Astrocyte (in vitro differentiated cells and primary cell): ENCODE data around the gene PLPP4. TPM values are rescaled to one million over a fixed set of nuclear protein-coding genes. Genes with fewer than 3 reads are reported as not detected.

Experiments
- DNase-seq: peaks from one replicate; pipeline ENCODE4 v3.0.0-alpha.2; 2010; ENCODE audit warnings: low read depth
- FAIRE-seq: peaks from 2 replicates; lab custom pipeline; 2011; peaks lifted over from hg19 to GRCh38; lab: Jason Lieb, UNC
- H2AFZ ChIP-seq: 2 replicates; pipeline ENCODE4 v1.6.0; 2012; ENCODE audit warnings: low read depth, low read length, inconsistent platforms
- H3K27ac ChIP-seq: 2 replicates; pipeline ENCODE4 v1.5.1; 2011; ENCODE audit warnings: low read depth, low read length, inconsistent platforms
- H3K27me3 ChIP-seq: 2 replicates; pipeline ENCODE4 v1.6.0; 2011; ENCODE audit warnings: low read length, inconsistent platforms; ENCODE audit not compliant: insufficient read depth
- H3K36me3 ChIP-seq: 2 replicates; pipeline ENCODE4 v1.5.1; 2011; ENCODE audit warnings: low read length, inconsistent platforms; ENCODE audit not compliant: insufficient read depth
- H3K4me1 ChIP-seq: 2 replicates; pipeline ENCODE4 v1.5.1; 2011; ENCODE audit warnings: low read length, inconsistent platforms; ENCODE audit not compliant: insufficient read depth
- H3K4me2 ChIP-seq: 2 replicates; pipeline ENCODE4 v1.6.0; 2012; ENCODE audit warnings: low read length, inconsistent platforms
- H3K4me3 ChIP-seq: 2 replicates; pipeline ENCODE4 v1.5.1; 2011; ENCODE audit warnings: low read depth, mild to moderate bottlenecking, low read length, inconsistent platforms; ENCODE audit not compliant: insufficient read depth
- H3K79me2 ChIP-seq: 2 replicates; pipeline ENCODE4 v1.6.0; 2012; ENCODE audit warnings: mild to moderate bottlenecking, low read length, inconsistent platforms; ENCODE audit not compliant: insufficient read depth
- H3K9ac ChIP-seq: 2 replicates; pipeline ENCODE4 v1.6.0; 2012; ENCODE audit warnings: mild to moderate bottlenecking, low read length, inconsistent platforms
- H3K9me3 ChIP-seq: 2 replicates; pipeline ENCODE4 v1.5.1; 2012; ENCODE audit warnings: low read depth, mild to moderate bottlenecking, low read length, inconsistent platforms; ENCODE audit not compliant: insufficient read depth
- H4K20me1 ChIP-seq: 2 replicates; pipeline ENCODE4 v1.6.0; 2012; ENCODE audit warnings: low read length, inconsistent platforms; ENCODE audit not compliant: insufficient read depth
- H3K27ac Mint-ChIP-seq: one replicate; pipeline ENCODE4 v1.8.0; 2021; ENCODE audit warnings: mild to moderate bottlenecking, mixed read lengths; ENCODE audit not compliant: unreplicated experiment
- H3K27me3 Mint-ChIP-seq: one replicate; pipeline ENCODE4 v1.8.0; 2021; ENCODE audit warnings: low read depth, mixed read lengths; ENCODE audit not compliant: unreplicated experiment
- H3K36me3 Mint-ChIP-seq: one replicate; pipeline ENCODE4 v1.8.0; 2021; ENCODE audit warnings: low read depth, mixed read lengths; ENCODE audit not compliant: unreplicated experiment
- H3K4me1 Mint-ChIP-seq: one replicate; pipeline ENCODE4 v1.8.0; 2021; ENCODE audit warnings: low read depth, mixed read lengths; ENCODE audit not compliant: unreplicated experiment
- H3K4me3 Mint-ChIP-seq: one replicate; pipeline ENCODE4 v1.8.0; 2021; ENCODE audit warnings: mild to moderate bottlenecking, moderate library complexity, mixed read lengths; ENCODE audit not compliant: unreplicated experiment
- H3K9me3 Mint-ChIP-seq: one replicate; pipeline ENCODE4 v1.8.0; 2021; ENCODE audit warnings: mild to moderate bottlenecking, mixed read lengths; ENCODE audit not compliant: unreplicated experiment
- EZH2 ChIP-seq: IDR thresholded peaks from 2 replicates; pipeline ENCODE4 v1.6.1; 2012; ENCODE audit warnings: mild to moderate bottlenecking, low read length, inconsistent platforms; ENCODE audit not compliant: insufficient read depth
- total RNA-seq: library from RNA; stranded (reverse); gene quantifications from 2 replicates; pipeline ENCODE4 v1.2.1, GENCODE V29; 2021
- TF ChIP-seq, protein P1 (sequence below): IDR thresholded peaks from 2 replicates; pipeline ENCODE4 v1.5.1; 2011; ENCODE audit warnings: low read depth, mild to moderate bottlenecking, inconsistent platforms, low read length, moderate library complexity; ENCODE audit not compliant: insufficient read depth

PLPP4 gene
- total RNA-seq, 1 donor from 2014 or later: 44.1 TPM

DNA sequence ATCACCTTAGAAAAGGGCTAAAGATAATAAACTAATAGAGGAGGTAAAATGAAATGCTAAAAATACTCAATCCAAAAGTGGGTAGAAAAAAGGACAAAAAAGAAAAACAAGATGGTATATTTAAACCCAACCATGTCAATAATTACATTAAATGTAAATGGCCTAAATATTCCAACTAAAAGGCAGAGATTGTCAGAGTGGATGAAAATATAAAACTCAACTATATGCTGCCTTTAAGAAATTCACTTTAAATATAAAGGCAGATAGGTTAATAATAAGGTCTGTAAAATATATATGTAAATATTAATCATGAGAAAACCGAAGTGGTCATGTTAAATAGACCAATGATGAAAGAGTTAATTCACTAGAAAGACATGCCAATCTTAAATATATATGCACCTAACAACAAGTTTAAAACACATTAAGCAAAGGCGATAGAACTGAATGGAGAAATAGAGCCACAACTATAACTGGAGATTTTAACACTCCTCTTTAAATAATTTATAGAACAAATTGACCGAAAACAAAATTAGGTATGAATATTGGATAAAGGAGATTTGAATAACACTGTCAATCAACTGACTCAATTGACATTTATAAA, 159.4 kb downstream of the PLPP4 start:
- Histone ChIP-seq H3K4me2 (no peak overlapping the region), H3K27me3 (no peaks in the 10 kb centered on the region), H3K79me2 (no peaks in the 10 kb centered on the region), H4K20me1 (no peaks in the 10 kb centered on the region), H3K36me3 (no peaks in the 10 kb centered on the region), H3K27ac (no peak overlapping the region), H3K9me3 (no peaks in the 10 kb centered on the region), H2AFZ (no peak overlapping the region), H3K4me1 (no peaks in the 10 kb centered on the region), H3K4me3 (no peak overlapping the region), H3K9ac (no peak overlapping the region)
- Mint-ChIP-seq H3K4me1 (no peaks in the 10 kb centered on the region), H3K4me3 (no peak overlapping the region), H3K27me3 (peaks cover 2% of the 10 kb centered on the region), H3K36me3 (no peaks in the 10 kb centered on the region), H3K9me3 (peaks cover 14% of the 10 kb centered on the region), H3K27ac (no peak overlapping the region)
- no peak for FAIRE-seq
- DNase-seq: no peak
- TF ChIP-seq, protein P1, sequence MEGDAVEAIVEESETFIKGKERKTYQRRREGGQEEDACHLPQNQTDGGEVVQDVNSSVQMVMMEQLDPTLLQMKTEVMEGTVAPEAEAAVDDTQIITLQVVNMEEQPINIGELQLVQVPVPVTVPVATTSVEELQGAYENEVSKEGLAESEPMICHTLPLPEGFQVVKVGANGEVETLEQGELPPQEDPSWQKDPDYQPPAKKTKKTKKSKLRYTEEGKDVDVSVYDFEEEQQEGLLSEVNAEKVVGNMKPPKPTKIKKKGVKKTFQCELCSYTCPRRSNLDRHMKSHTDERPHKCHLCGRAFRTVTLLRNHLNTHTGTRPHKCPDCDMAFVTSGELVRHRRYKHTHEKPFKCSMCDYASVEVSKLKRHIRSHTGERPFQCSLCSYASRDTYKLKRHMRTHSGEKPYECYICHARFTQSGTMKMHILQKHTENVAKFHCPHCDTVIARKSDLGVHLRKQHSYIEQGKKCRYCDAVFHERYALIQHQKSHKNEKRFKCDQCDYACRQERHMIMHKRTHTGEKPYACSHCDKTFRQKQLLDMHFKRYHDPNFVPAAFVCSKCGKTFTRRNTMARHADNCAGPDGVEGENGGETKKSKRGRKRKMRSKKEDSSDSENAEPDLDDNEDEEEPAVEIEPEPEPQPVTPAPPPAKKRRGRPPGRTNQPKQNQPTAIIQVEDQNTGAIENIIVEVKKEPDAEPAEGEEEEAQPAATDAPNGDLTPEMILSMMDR: no peak
- no peak for TF ChIP-seq EZH2

DNA sequence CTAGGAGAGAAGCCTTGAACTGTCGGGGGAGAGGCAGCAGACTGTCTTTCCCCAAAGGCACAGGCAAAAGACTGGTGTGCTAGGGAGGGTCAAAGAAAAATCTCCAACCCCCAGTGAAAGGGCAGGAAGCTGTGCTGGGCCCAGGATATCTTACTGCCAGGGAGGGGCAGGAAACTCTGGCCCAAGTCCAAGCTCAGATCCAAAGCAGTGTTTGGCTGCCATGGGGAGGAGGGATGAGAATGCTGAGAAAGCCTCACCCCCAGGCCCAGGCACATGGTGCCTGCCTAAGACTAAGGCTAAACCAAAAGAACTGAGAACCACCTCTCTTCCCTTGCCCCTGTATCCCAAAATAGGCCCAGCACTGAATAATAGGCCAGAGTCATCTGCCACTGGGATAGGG, 171.2 kb downstream of the PLPP4 start:
- Mint-ChIP-seq H3K27me3 (peaks cover 17% of the 10 kb centered on the region), H3K36me3 (no peaks in the 10 kb centered on the region), H3K27ac (no peak overlapping the region), H3K4me3 (no peak overlapping the region), H3K4me1 (no peaks in the 10 kb centered on the region), H3K9me3 (no peaks in the 10 kb centered on the region)
- Histone ChIP-seq H3K9ac (no peak overlapping the region), H4K20me1 (no peaks in the 10 kb centered on the region), H3K4me3 (no peak overlapping the region), H3K4me2 (no peak overlapping the region), H3K79me2 (no peaks in the 10 kb centered on the region), H3K4me1 (no peaks in the 10 kb centered on the region), H3K9me3 (no peaks in the 10 kb centered on the region), H3K36me3 (no peaks in the 10 kb centered on the region), H3K27me3 (no peaks in the 10 kb centered on the region), H2AFZ (no peak overlapping the region), H3K27ac (no peak overlapping the region)
- FAIRE-seq (no peak), DNase-seq (no peak)
- TF ChIP-seq, protein P1: no peak
- TF ChIP-seq EZH2: no peak

DNA sequence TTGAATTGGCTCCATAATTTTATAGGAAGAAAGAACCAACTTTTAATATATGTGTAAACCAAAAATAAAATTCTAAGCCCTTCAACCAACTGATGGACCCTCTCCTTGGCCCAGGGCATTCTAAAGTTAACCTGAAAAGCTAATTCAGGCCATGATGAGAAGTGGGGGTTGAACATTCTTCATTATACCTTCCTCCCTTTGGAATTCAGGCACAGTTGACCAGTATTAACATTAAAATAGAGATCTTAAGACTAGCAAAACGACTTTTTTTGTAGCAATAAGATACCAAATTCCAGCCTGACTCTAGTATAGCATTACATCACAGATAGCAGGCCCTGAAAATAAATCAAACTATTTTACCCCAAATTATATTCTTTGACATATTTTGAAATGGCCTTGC, 173.2 kb downstream of the PLPP4 start:
- H4K20me1 ChIP-seq: no peaks in the 10 kb centered on the region
- H3K9ac ChIP-seq: no peak overlapping the region
- Mint-ChIP-seq H3K9me3 (no peaks in the 10 kb centered on the region), H3K27ac (no peak overlapping the region), H3K36me3 (no peaks in the 10 kb centered on the region), H3K4me1 (no peaks in the 10 kb centered on the region), H3K27me3 (peaks cover 11% of the 10 kb centered on the region), H3K4me3 (no peak overlapping the region)
- no peak overlapping the region for H2AFZ ChIP-seq
- no peak overlapping the region for H3K4me2 ChIP-seq
- no peaks in the 10 kb centered on the region for H3K9me3 ChIP-seq
- no peaks in the 10 kb centered on the region for H3K27me3 ChIP-seq
- no peak overlapping the region for H3K4me3 ChIP-seq
- FAIRE-seq: no peak
- H3K79me2 ChIP-seq: no peaks in the 10 kb centered on the region
- no peak overlapping the region for H3K27ac ChIP-seq
- no peak for TF ChIP-seq EZH2
- TF ChIP-seq, protein P1: no peak
- H3K36me3 ChIP-seq: no peaks in the 10 kb centered on the region
- no peaks in the 10 kb centered on the region for H3K4me1 ChIP-seq
- no peak for DNase-seq
